Pancreas (tissue), 10 donors: ENCODE results near the gene CTXN3. TPM values are rescaled to one million over a fixed set of nuclear protein-coding genes. Genes with fewer than 3 reads are reported as not detected.

Source experiments
- ATAC-seq, 4 donors: fragments of 200-7000 bp; cut with Tn5 transposase; one replicate each; pipeline versions ENCODE4 v1.8.0 to v1.9.1; 2020; ENCODE audit warnings: mild to moderate bottlenecking in 4 of 4, moderate library complexity in 4 of 4
- DNase-seq, 6 donors: peaks; one replicate each; pipeline ENCODE4 v3.0.0-alpha.2; 2020
- FAIRE-seq: peaks from 2 replicates; lab custom pipeline; 2012; peaks lifted over from hg19 to GRCh38; lab: Jason Lieb, UNC
- H3K27ac ChIP-seq, 4 donors: fragments of 200-600 bp; sonication (generic); 1 replicate in 3 of 4; 2 replicates in 1 of 4; pipeline versions ENCODE4 v1.5.0 to v1.8.0; 2020
- H3K27me3 ChIP-seq, 4 donors: fragments of 200-600 bp; one replicate each; pipeline ENCODE4 v1.8.0; 2021
- H3K36me3 ChIP-seq, 3 donors: fragments of 200-600 bp; sonication (generic) in 1 of 3; one replicate each; pipeline versions ENCODE4 v1.5.0 to v1.8.0; 2020 to 2021
- H3K4me1 ChIP-seq, 3 donors: fragments of 200-600 bp; one replicate each; pipeline ENCODE4 v1.8.0; 2021
- H3K4me3 ChIP-seq, 4 donors: fragments of 200-600 bp; sonication (generic) in 2 of 4; one replicate each; pipeline versions ENCODE4 v1.5.0 to v1.8.0; 2020 to 2021
- H3K9me3 ChIP-seq, 4 donors: fragments of 200-600 bp; one replicate each; pipeline ENCODE4 v1.8.0; 2021
- CTCF ChIP-seq, 4 donors: fragments of 200-600 bp; sonication (generic) in 3 of 4; IDR thresholded peaks; one replicate each; pipeline versions ENCODE4 v1.5.0 to v1.8.0; 2021; ENCODE audit warnings: antibody characterized with exemption in 4 of 4
- WGBS, 2 donors: extraction: QIAGEN DNeasy Blood & Tissue Kit; methylation state at CpG; one replicate each; pipeline ENCODE4 v1.1.7; 2013; 5-methylcytosine and 5-hydroxymethylcytosine counted together
- intact Hi-C, 3 donors: fragments of 100-400 bp; cut with DNase I; formaldehyde crosslinking; loops; one replicate each; pipeline versions ENCODE4 v1.11.1 to v1.14.2; 2022
- polyA plus RNA-seq, 2 donors: library from polyadenylated mRNA; stranded (reverse); fragments of 200-250 nt; gene quantifications; one replicate each; pipeline ENCODE4 v1.2.3, GENCODE V29; 2013
- total RNA-seq, 6 donors: library from RNA; stranded (reverse); fragmentation: NEBNext Ultra II Directional in 4 of 6; extraction: Animal tissue kit (Norgen Biotek cat#: 25700) in 4 of 6; gene quantifications; one replicate each; pipeline versions ENCODE4 v1.2.1 to v1.2.4, GENCODE V29; 2021 to 2023
- donor health status: healthy with polysubstance abuse.
- donor health status: DM: no; HTN: no; CAD: no; lungs with moderate emphysema.
- donor health status: DM: no; HTN: no; CAD: no.
- donor health status: control.
- donor health status: control.
- donor health status: Bipolar disorder and iron deficiency.
- donor health status: DM: yes; HTN: yes; CAD: no.
- donor health status: DM: no; HTN: no; CAD: no.
- donor health status: DM: no; HTN: no; CAD: no.
- donor health status: DM: yes; HTN: yes; CAD: no.

The CTXN3 gene
- total RNA-seq (not detected), polyA plus RNA-seq (not detected)

GRCh38 chr5:127649018-127649439, at the start of gene CTXN3:
Gene CTXN3 (plus strand): TSS chr5:127649082. CDS start chr5:127657522, 8,440 bp downstream.
- Histone ChIP-seq H3K27ac (no peak within 1 kb of the TSS), H3K4me3 (no peak within 1 kb of the TSS), H3K9me3 (no peaks in the 10 kb centered on the region), H3K36me3 (no peaks in the 10 kb centered on the region), H3K27me3 (no peaks in the 10 kb centered on the region), H3K4me1 (no peaks in the 10 kb centered on the region)
- FAIRE-seq (no peak), ATAC-seq (peak in 1 of 4 donors; percentile 60), DNase-seq (no peak)
- intact Hi-C loops, result no loop called here
- 25 to 29% methylated on average over 7 of the region's 7 CpGs for WGBS, 2 donors
- TF ChIP-seq CTCF (IDR thresholded peaks at IDR 0.05), result no peak

GRCh38 chr5:127599320-127599719, 49.6 kb upstream of the CTXN3 start:
- WGBS, 2 donors, result 84 to 92% methylated on average over 3 of the region's 3 CpGs
- no peak for FAIRE-seq
- no peaks in the 10 kb centered on the region for H3K36me3 ChIP-seq
- H3K27me3 ChIP-seq, result no peaks in the 10 kb centered on the region
- intact Hi-C loops, result no loop called here
- no peak overlapping the region for H3K4me3 ChIP-seq
- no peak overlapping the region for H3K27ac ChIP-seq
- no peaks in the 10 kb centered on the region for H3K9me3 ChIP-seq
- no peaks in the 10 kb centered on the region for H3K4me1 ChIP-seq
- no peak for TF ChIP-seq CTCF (IDR thresholded peaks at IDR 0.05)
- peak in 2 of 4 donors; percentile 14 to 41 for ATAC-seq
- DNase-seq, result no peak

- Histone ChIP-seq H3K4me3 (no peak overlapping the region), H3K27me3 (no peaks in the 10 kb centered on the region), H3K9me3 (no peaks in the 10 kb centered on the region), H3K27ac (no peak overlapping the region), H3K4me1 (no peaks in the 10 kb centered on the region), H3K36me3 (no peaks in the 10 kb centered on the region)
- DNase-seq (peak in 1 of 6 donors; percentile 14), FAIRE-seq (no peak), ATAC-seq (peak in 2 of 4 donors; percentile 71 to 78)
- WGBS, 2 donors, result 43% methylated on average over 4 of the region's 4 CpGs
- intact Hi-C loops, result no loop called here
- TF ChIP-seq CTCF (IDR thresholded peaks at IDR 0.05), result no peak
Observed at GRCh38 chr5:127599847-127600246, 49.0 kb upstream of the CTXN3 start.

- WGBS, 2 donors, result 85 to 98% methylated on average over 1 of the region's 1 CpG
- Histone ChIP-seq H3K27ac (no peak overlapping the region), H3K36me3 (no peaks in the 10 kb centered on the region), H3K9me3 (no peaks in the 10 kb centered on the region), H3K27me3 (no peaks in the 10 kb centered on the region), H3K4me1 (no peaks in the 10 kb centered on the region), H3K4me3 (no peak overlapping the region)
- intact Hi-C loops, result no loop called here
- DNase-seq (no peak), ATAC-seq (no peak), FAIRE-seq (peak; percentile 67)
- TF ChIP-seq CTCF (IDR thresholded peaks at IDR 0.05), result no peak
Observed at GRCh38 chr5:127601111-127601510, 47.8 kb upstream of the CTXN3 start.

- Histone ChIP-seq H3K36me3 (no peaks in the 10 kb centered on the region), H3K9me3 (no peaks in the 10 kb centered on the region), H3K27ac (no peak overlapping the region), H3K27me3 (no peaks in the 10 kb centered on the region), H3K4me1 (no peaks in the 10 kb centered on the region), H3K4me3 (no peak overlapping the region)
- WGBS, 2 donors, result 66 to 76% methylated on average over 4 of the region's 4 CpGs
- FAIRE-seq (no peak), DNase-seq (no peak), ATAC-seq (no peak)
- no peak for TF ChIP-seq CTCF (IDR thresholded peaks at IDR 0.05)
- intact Hi-C loops, result no loop called here
Observed at GRCh38 chr5:127601601-127602000, 47.3 kb upstream of the CTXN3 start.
